HG02840 (cell line): ENCODE measurements around the gene CREG2.

ENCODE experiments used
- ATAC-seq: cut with Tn5 transposase; IDR thresholded peaks from one replicate; pipeline ENCODE4 v1.9.1; 2021; ENCODE audit warnings: mild to moderate bottlenecking, moderate library complexity, moderate number of reproducible peaks; ENCODE audit not compliant: unreplicated experiment, low FRiP score

Gene CREG2

GRCh38 chr2:101410114-101410513 lies 22.8 kb upstream of the CREG2 start:
- ATAC-seq: no peak

GRCh38 chr2:101409699-101410098 lies 22.4 kb upstream of the CREG2 start:
- ATAC-seq: no peak

GRCh38 chr2:101408925-101409324 lies 21.6 kb upstream of the CREG2 start:
- no peak for ATAC-seq

GRCh38 chr2:101405351-101405899 lies 18.1 kb upstream of the CREG2 start:
- ATAC-seq: no peak

DNA sequence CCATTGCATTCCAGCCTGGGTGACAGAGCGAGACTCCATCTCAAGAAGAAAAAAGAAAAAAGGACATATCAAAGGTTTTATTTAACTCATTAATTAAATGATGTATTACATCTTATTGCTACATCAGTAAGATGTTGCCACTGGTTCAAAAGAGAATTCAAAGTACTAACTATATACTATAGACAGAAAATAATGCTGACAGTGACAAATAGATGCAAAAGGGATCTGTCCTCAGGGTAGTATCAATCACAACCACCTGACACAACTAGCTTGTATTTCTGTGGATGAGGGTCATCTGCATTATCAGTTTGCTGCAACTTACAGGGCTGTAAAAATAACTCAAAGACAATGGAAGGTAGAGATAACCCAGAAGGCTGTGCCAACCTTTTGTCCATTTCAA lies 16.4 kb upstream of the CREG2 start:
- ATAC-seq: no peak

DNA sequence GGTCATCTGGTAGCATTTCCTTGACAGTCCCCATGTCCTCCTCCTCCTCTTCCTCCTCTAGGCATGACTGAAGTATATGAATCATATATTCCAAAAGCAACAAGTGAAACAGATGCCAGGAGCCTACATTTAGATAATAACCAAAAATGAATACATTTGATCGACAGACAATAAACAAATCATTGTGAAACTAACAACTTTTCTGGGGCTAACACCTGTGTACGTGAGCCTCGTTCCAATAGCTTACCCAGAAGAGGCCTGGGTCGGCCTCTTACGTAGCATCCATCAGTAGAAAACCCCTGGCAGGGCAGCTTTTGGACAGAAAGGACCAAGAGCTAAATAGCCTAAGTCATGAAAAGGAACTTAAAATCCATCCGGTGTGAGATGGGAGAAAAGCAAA lies 15.3 kb upstream of the CREG2 start:
- ATAC-seq: no peak

DNA sequence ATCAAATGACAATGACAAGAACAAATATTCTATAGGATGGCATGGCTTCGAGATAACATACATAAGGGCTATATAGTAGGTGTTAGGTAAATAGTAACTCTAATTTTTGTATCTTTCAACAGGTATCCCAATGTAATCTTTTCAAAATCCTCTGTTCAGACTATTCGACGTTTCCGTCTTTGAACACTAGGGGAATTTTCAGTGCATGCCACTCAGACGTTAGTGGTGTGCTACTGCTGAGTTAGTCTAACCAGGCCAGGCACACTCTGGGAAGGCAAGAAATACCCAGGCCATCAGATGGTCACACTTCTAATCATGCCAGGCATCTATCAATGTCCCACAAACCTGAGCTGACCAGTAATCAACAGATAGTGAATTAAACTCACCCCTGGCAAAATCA lies 14.6 kb upstream of the CREG2 start:
- no peak for ATAC-seq

GRCh38 chr2:101401326-101401665 lies 14.0 kb upstream of the CREG2 start:
- ATAC-seq: no peak

- no peak for ATAC-seq
Observed at GRCh38 chr2:101400506-101401325, 13.4 kb upstream of the CREG2 start.

GRCh38 chr2:101400048-101400447 lies 12.7 kb upstream of the CREG2 start:
- no peak for ATAC-seq

- ATAC-seq: no peak
Observed at GRCh38 chr2:101399021-101399799, 11.9 kb upstream of the CREG2 start.

- ATAC-seq: no peak
Observed at GRCh38 chr2:101398116-101398821, 11.0 kb upstream of the CREG2 start.

- no peak for ATAC-seq
Observed at GRCh38 chr2:101396316-101396717, 9.0 kb upstream of the CREG2 start.

DNA sequence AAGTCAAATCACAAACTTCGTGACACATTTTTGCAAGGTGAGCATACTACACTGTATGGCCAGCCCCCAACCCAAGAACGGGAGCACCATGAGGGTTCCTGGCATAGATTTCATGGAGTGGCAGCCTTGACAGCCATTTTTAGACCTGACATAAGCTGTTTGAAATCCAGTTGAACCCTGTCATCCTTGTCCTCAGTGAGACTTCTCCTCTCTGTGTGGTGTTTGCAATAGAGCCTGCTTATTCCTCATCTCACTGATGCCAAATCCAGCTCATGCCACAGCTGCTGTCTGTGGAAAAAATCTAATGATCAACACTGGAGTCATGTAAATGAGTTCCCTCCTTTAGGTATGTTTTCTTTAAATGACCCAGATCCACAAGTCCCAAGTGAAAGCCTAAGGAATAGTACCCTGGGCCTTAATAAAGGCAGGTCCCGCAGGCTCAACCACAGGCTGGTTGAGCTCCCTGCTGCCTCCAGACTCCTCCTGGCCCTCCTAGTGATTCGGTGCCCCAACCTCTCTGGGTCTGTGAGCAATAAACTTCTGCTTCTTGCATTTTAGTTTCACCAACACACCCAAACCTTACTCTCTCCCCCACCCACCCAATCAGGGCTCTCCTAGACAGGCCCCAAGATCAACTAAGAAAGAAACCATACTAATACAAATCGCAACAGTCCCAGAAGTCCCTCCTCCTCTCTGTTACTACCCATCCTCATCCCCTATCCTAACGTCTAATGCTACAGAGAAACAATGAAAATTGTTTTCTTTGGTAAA lies 8.4 kb upstream of the CREG2 start:
- ATAC-seq: no peak

GRCh38 chr2:101388232-101388631 lies 929 bp upstream of the CREG2 start:
- no peak for ATAC-seq

- no peak for ATAC-seq
Observed at GRCh38 chr2:101386599-101387150, 628 bp downstream of the CREG2 start.

DNA sequence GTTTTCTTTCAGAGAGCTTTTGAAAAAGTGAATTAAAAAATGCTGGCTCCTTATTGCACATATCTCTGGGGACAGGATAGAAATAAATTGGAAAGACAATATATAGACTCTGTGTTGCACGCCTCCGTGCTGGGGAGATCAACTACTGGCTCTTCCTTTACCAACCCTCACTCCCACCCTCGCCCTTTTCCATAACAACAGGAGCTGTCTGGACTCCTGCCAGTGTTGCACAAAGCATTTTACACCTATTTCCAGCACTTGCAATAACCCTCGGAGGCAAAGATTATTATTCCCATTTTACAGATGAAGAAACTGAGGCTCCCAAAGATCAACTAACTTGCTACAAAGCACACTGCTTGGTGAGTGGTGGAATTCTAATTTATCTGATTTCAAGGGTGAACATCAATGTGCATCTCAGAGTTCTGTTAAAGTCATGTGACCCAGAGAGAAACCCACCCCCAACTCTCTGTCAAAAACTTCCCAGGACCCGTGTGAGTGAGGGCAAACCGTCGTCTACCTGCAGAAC lies 4.2 kb downstream of the CREG2 start:
- ATAC-seq: no peak

DNA sequence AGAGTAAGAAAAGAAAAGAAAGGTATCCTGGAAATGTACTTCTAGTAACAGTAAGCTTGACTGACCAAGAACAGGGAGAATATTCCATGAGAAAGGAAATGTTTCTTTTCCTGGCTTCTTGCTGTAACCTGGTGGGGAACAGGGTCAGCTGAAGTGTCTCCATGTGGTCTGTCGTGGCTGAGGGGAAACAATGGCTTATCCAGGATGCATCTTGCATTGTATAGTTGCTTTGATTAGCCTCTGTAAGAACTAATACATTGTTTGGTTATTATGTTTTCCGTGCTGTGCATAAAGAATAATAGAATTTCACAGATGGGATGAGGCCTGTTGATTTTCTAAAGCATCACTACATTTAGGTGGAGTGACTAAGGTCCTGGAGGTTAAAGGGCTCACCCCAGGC lies 4.9 kb downstream of the CREG2 start:
- ATAC-seq: no peak

DNA sequence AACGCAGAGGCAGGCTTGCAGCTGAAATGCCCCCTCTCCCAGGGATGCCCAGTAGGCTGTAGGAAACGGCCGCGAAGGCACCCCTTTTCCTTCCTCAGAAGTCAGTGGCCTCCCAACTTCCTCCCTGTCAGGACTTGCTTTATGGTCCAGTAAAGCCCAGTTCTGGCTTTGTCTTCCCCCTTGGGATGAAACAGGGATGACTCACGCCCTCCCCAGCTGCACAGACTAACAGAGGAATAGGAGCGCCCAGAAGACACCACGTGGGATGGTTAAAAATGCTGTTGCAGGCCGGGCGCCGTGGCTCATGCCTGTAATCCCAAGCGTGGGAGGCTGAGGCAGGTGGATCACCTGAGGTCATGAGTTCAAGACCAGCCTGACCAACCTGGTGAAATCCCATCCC lies 6.9 kb downstream of the CREG2 start:
- ATAC-seq: no peak

GRCh38 chr2:101379091-101379490 lies 8.2 kb downstream of the CREG2 start:
- no peak for ATAC-seq
